ENCODE measurements around the gene UBE2O.

The UBE2O gene

GRCh38 chr17:76484228-76484725 is 31.3 kb upstream of the UBE2O start:
- no peak for ATAC-seq

GRCh38 chr17:76481071-76481655 is 28.2 kb upstream of the UBE2O start:
- DNase-seq (no peak), ATAC-seq (peak; percentile 16)

More at GRCh38 chr17:76484228-76484725, 31.3 kb upstream of the UBE2O start:
- DNase-seq, result no peak

GRCh38 chr17:76480632-76481031 is 27.7 kb upstream of the UBE2O start:
- DNase-seq, result no peak
- ATAC-seq, result peak; percentile 15

- ATAC-seq, result no peak
- DNase-seq, result no peak
Measured at GRCh38 chr17:76479515-76480060, 26.6 kb upstream of the UBE2O start.

- DNase-seq, result no peak
- ATAC-seq, result no peak
Measured at GRCh38 chr17:76478730-76479514, 26.0 kb upstream of the UBE2O start.

- no peak for ATAC-seq
- no peak for DNase-seq
Measured at GRCh38 chr17:76478097-76478496, 25.1 kb upstream of the UBE2O start.

- ATAC-seq, result no peak
- DNase-seq, result no peak
Measured at GRCh38 chr17:76477576-76477975, 24.6 kb upstream of the UBE2O start.

- ATAC-seq (no peak), DNase-seq (no peak)
Measured at GRCh38 chr17:76476736-76477135, 23.8 kb upstream of the UBE2O start.

- DNase-seq (no peak), ATAC-seq (no peak)
Measured at GRCh38 chr17:76475302-76475701, 22.4 kb upstream of the UBE2O start.

GRCh38 chr17:76474894-76475293 is 21.9 kb upstream of the UBE2O start:
- ATAC-seq (no peak), DNase-seq (no peak)

GRCh38 chr17:76474238-76474637 is 21.3 kb upstream of the UBE2O start:
- DNase-seq (no peak), ATAC-seq (no peak)

- ATAC-seq (no peak), DNase-seq (no peak)
Measured at GRCh38 chr17:76473541-76473985, 20.6 kb upstream of the UBE2O start.

GRCh38 chr17:76472726-76473125 is 19.8 kb upstream of the UBE2O start:
- no peak for ATAC-seq

GRCh38 chr17:76472258-76472645 is 19.3 kb upstream of the UBE2O start:
- ATAC-seq, result no peak
- no peak for DNase-seq

More at GRCh38 chr17:76472726-76473125, 19.8 kb upstream of the UBE2O start:
- DNase-seq, result no peak

GRCh38 chr17:76471498-76472257 is 18.7 kb upstream of the UBE2O start:
- no peak for DNase-seq
- no peak for ATAC-seq

GRCh38 chr17:76469991-76470739 is 17.2 kb upstream of the UBE2O start:
- no peak for DNase-seq
- ATAC-seq, result no peak

GRCh38 chr17:76469076-76469990 is 16.4 kb upstream of the UBE2O start:
- ATAC-seq (no peak), DNase-seq (no peak)

- ATAC-seq (no peak), DNase-seq (no peak)
Measured at GRCh38 chr17:76468634-76469010, 15.7 kb upstream of the UBE2O start.

GRCh38 chr17:76467809-76468633 is 15.1 kb upstream of the UBE2O start:
- DNase-seq (no peak), ATAC-seq (no peak)

GRCh38 chr17:76467366-76467765 is 14.4 kb upstream of the UBE2O start, which contains the start of gene AANAT:
AANAT (plus strand) TSS chr17:76467603; CDS start chr17:76468747, 1,144 bp downstream.
- ATAC-seq (no peak), DNase-seq (no peak)

Data from stimulated activated naive CD8-positive, alpha-beta T cell treated with anti-CD3 and anti-CD28 coated beads, Interleukin-15, Interleukin-2, amounts not matched to agents 100 U/mL and 50 U/mL, for 24 hours (primary cell).